Urothelium cell line (cell line): ENCODE data around the gene HSPE1.
"Not testable (repeated sequence)": the region's sequence is repeated elsewhere in the genome, so short reads cannot be mapped to it uniquely, and the experiment has no call there.

Experiments
- DNase-seq: peaks from one replicate; pipeline ENCODE4 v3.0.0; 2011; ENCODE audit warnings: low spot score, mixed read lengths
- FAIRE-seq: peaks from 2 replicates; lab custom pipeline; 2011; peaks lifted over from hg19 to GRCh38; lab: Jason Lieb, UNC

HSPE1 gene

DNA sequence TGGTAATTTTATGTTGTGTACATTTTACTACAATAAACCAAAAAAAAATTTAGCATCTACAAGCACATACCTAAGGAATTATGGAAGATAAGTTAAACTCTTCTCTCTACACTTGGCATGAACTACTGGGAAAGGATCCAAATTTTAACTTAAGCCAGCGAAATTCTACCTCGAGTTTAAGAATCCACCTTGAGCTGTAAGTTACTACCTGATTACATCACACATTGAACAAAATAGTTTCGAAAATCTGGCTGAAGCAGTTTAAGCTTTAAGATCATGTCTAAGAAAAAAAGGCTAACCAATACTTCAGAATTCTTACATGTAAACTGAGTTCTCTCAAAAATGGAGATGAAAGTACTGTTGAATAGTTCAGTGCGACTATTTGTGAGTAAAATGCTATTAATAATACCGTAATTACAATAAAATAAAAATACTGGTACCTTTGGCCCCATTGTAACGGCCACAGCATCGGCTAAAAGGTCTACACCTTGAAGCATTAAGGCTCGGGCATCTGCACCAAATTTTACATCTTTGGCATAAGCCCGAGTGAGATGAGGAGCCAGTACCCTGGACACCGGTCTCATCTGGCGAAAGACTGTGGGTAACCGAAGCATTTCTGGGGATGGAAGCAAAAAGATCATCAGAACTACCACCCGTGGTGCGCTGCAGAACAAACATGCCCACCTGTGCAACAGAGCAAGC lies 1.8 kb upstream of the HSPE1 start:
- FAIRE-seq (no peak), DNase-seq (no peak)

DNA sequence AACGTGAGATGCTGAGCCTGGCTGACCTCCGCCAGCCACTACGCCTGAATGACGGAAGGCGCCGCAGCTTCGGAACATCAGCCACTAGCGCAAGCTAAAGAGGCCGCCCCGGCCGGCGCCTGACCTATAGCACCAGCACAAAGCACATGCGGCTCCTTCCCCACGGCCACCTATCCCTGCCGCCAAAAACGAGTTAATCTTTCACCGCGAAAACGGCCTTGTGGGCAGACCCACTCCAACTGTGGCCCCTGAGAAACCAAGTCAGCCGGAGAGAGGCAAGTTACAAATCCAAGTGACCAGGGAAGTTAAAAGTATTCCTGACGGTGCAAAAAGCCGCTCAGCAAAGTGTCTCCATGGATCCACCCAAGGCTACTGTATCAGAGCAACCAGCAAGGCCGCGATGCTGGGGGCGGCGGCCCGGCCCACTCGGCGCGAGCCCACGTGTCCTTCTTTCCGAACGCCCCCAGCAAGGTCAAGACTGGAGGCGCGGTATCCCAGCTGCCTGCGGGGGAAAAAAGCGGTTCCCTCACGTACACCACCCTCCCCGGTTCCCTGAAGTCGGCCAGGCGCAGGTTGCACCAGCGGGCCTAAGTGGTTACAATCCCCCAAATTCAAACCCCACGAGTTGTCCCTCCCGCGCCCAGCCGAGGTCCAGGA lies 1.1 kb upstream of the HSPE1 start:
- DNase-seq (peak; percentile 33), FAIRE-seq (no peak)

DNA sequence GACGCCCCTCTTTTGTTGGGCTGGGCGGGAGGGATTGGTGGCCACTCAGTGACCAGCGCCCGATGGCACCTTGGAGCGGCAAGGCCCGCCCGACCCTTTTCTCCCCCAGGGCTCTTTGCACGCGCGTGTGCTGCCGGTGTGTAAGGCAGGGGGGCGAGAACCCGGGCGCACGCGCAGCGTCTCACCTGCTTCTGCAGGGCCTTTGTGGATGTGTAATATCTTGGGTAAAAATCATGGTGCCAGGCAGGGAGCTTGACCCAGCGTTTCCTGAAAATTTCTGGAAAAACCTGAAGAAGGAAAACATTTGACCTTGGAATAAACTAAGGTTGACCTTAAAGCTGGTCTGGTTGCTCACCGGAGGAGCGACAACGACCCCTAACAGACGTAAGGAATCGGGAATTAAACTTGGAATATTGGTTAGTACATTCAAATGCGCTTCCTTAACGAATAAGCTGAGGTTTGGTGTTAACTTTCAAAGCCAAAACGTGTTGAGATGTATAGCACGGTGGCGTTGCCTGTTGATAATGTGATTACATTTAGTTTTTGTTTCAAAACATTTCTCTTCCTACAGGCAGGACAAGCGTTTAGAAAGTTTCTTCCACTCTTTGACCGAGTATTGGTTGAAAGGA lies 438 bp downstream of the HSPE1 start:
- FAIRE-seq (no peak), DNase-seq (no peak)

DNA sequence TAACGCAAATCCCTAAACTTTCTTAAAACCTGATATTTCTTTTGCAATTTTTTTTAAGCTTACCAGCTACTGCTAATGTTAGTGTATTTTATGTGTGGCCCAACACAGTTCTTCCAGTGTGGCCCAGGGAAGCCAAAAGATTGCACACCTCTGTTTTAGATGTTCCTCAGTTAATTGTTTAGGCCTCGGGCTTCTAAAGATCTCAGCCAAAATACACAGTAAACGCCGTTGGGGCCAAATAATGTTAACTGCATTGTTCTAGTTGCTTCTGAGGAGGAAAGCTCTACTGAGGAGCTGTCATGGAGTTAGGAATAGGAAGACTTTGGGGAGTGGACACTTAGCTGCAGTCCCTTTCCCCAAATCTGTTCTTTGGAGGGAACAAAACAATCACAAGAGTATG lies 2.0 kb downstream of the HSPE1 start:
- DNase-seq (no peak), FAIRE-seq (no peak)

DNA sequence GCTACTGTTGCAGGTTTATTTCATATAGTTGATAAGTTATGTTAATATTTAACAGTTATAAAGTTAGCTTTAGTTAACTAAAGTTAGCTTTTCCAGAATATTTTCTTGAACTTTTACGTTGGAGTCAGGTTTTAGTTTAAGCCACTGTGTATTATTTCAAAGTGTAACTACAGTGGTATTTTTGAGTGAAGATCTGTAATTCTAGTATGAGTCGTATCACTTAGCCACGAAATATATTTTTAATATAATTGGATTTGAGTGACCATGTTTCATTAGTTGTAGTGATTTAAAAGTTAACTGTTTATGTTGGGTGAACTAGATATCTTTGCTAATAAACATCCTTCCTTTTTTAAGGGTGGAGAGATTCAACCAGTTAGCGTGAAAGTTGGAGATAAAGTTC lies 2.5 kb downstream of the HSPE1 start:
- FAIRE-seq: no peak
- DNase-seq: no peak

- DNase-seq (no peak), FAIRE-seq (no peak)
Observed at GRCh38 chr2:197504000-197504399, 3.8 kb downstream of the HSPE1 start.

GRCh38 chr2:197504512-197504911 lies 4.3 kb downstream of the HSPE1 start:
- DNase-seq (no peak), FAIRE-seq (no peak)

- no peak for FAIRE-seq
- no peak for DNase-seq
Observed at GRCh38 chr2:197506658-197507057, 6.5 kb downstream of the HSPE1 start.

DNA sequence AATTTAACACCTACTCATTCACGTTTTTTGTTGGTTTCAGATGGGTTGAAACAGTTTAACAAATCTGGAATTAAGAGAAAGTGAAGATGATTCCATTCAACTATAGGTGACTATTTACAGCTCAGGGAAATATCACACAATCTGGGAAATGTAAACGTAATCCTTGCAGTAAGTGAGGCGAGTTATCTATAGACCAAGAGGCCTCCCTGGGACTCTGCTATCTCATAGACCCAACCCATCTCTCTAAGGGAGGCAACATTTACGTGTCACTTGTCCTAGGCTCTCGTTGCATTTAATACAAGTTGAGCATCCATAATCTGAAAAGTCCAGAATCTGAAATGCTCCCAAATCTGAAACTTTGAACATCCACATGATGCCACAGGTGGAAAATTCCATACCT lies 13.7 kb downstream of the HSPE1 start:
- no peak for FAIRE-seq
- DNase-seq: no peak

GRCh38 chr2:197514754-197515153 lies 14.6 kb downstream of the HSPE1 start:
- no peak for DNase-seq

DNA sequence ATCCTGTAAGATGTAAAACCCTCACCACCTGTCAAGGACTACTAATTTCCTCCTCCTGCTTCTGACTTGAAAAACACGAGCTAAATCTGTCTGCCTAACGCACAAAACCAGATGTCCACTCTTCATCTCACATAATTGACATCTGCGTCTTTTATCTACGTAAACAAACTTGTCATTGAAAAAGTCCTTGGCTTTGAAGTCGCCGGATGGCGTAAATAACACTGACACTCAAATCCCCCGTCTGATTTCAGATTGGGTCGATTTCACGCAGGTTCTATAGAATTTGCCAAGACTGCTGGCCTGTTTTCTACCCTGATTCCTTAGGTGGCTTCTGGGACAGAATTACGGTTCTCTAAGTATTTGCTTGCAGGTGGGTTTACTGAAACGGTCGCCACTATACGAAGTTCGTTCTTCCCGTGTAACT lies 15.1 kb downstream of the HSPE1 start:
- FAIRE-seq (no peak), DNase-seq (peak; percentile 4)

More at GRCh38 chr2:197514754-197515153, 14.6 kb downstream of the HSPE1 start:
- no peak for FAIRE-seq

- peak; percentile 94 for DNase-seq
Observed at GRCh38 chr2:197515739-197516392, 15.7 kb downstream of the HSPE1 start, which contains the start of gene MOB4. Gene MOB4, plus strand, starts transcription at chr2:197516066. Its CDS starts 21 bp downstream, at chr2:197516087.

DNA sequence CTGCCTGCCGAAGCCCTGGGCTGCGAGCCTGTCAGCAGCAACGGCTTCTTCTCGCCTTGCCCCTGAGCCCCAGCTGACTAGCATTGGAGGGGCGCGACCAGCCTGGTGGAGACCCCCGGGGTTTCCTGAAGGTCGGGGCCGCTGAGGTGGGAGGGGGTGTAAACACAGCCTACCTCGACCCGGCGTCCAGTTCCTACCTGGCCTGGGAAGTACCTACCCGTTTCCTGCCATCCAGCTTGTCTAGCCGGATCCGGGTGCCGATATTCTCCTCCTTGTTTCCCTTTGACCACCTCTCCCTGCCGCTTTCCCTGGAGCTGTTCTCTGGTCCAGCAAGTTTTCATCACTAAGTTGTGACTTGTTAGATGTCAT lies 16.2 kb downstream of the HSPE1 start:
- peak; percentile 23 for DNase-seq
- FAIRE-seq: no peak

More at GRCh38 chr2:197515739-197516392, 15.7 kb downstream of the HSPE1 start, which contains the start of gene MOB4:
- FAIRE-seq: peak; percentile 86

DNA sequence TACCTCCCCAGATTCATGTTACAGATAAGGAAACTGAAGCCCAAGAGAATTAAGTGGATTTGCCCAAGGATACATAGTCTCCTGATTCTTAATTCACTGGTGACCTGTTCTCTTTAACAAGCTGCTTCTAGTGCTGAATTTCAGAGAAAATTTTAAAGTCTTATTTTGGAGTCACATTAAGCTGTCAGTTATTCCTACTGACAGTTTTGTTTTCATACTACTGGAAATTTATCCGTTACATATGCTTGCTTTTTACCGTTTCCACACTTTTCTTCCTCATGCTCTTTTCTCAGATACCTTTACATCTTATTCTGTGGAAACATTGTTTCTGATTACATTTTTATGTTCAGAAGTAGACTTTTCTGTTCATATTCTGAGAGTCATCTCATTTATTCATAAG lies 17.0 kb downstream of the HSPE1 start:
- no peak for DNase-seq
- FAIRE-seq: no peak

- no peak for FAIRE-seq
- DNase-seq: no peak
Observed at GRCh38 chr2:197538412-197538811, 38.2 kb downstream of the HSPE1 start.

GRCh38 chr2:197539734-197540133 lies 39.6 kb downstream of the HSPE1 start:
- no peak for DNase-seq
- no peak for FAIRE-seq

- DNase-seq (no peak), FAIRE-seq (no peak)
Observed at GRCh38 chr2:197543206-197543605, 43.0 kb downstream of the HSPE1 start.

- DNase-seq (no peak), FAIRE-seq (no peak)
Observed at GRCh38 chr2:197547163-197547900, 47.2 kb downstream of the HSPE1 start.

- no peak for DNase-seq
- no peak for FAIRE-seq
Observed at GRCh38 chr2:197548582-197548981, 48.4 kb downstream of the HSPE1 start.

DNA sequence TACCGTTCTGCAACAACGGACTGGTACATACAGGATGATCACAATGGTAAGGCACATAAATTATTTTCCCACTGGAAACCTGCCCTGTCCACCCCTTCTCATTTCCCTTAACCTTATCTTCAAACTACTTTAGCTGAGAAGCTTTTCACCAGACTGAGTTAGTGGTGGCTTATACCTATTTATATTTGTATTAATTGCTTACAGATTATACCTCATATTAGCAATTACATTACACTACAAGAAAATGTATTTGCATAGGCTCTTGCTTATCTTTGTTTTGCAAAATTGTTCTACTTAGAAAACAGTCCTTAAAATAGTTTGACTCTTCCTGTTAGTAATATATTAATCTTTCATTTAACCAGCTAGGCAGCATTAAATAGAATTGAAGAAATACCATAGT lies 51.1 kb downstream of the HSPE1 start:
- not testable (repeated sequence) for FAIRE-seq

More for the DNA sequence above, 51.1 kb downstream of the HSPE1 start:
- not testable (repeated sequence) for DNase-seq
